ENCODE data around the gene CDK19. TPM values are rescaled to one million over a fixed set of nuclear protein-coding genes. Genes with fewer than 3 reads are reported as not detected.

Gene CDK19
- total RNA-seq, 1 donor from 2014 or later: 6.9 TPM

DNA sequence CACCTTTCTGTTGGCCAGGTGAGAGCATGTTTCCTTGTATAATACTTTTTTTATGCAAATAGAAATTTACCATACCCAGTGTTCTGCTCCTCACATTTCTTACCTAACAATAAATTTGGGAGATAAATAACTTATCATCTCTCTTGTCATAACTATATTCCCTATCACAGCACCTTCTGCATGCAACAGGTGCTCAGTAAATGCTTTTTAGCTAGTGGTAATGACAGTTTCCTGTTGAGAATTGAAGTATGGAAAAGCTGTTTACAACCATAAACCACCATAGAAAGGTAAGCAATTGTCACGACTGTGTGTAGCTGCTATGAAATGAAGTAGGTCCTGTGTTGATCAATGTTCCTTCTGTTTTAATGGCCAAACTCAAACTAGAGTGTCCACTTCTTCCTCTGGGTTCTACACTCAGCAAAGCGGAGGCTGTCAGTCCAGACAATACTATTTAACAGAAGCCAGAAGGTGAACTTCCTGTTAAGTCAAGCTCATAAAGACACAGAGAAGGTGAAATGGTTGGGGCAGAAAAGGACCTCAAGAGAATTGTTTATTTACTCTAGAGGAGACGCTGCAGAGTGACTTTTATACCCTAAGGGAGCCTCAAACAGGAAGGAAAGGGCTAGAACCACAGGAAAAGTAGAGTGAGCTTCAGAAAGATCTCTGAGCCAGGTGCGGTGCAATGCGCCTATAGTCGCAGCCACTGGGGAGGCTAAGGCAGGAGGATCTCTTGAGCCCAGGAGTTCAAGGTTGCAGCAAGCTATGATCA, 254.8 kb downstream of the CDK19 start:
- no peak for ATAC-seq
- no peak for DNase-seq (ENCODE audit: low spot score)

Other genes with a start within 250 kb of the CDK19 start
- 14.3 TPM for gene AMD1, start 59.3 kb upstream of the CDK19 start, total RNA-seq
- 23.4 TPM for gene GTF3C6, start 143.2 kb upstream of the CDK19 start, total RNA-seq
- 10.8 TPM for gene RPF2, start 166.6 kb upstream of the CDK19 start, total RNA-seq